CD4-positive, alpha-beta T cell treated with Interleukin-15 for 4 hours (primary cell): ENCODE data around the gene KCNC2.

ENCODE experiments used
- DNase-seq: peaks from one replicate; pipeline ENCODE4 v3.0.0-alpha.2; 2020; ENCODE audit warnings: low spot score

Gene KCNC2

GRCh38 chr12:75161488-75161887, 48.2 kb downstream of the KCNC2 start:
- DNase-seq: no peak

- DNase-seq: no peak
These were observed 52.3 kb downstream of the KCNC2 start for GRCh38 chr12:75157385-75157784.

- no peak for DNase-seq
These were observed 53.7 kb downstream of the KCNC2 start for GRCh38 chr12:75155962-75156361.

GRCh38 chr12:75154388-75154787, 55.3 kb downstream of the KCNC2 start:
- DNase-seq: no peak

- no peak for DNase-seq
These were observed 70.4 kb downstream of the KCNC2 start for GRCh38 chr12:75139196-75139595.

- no peak for DNase-seq
These were observed 71.7 kb downstream of the KCNC2 start for GRCh38 chr12:75137896-75138295.

- no peak for DNase-seq
These were observed 74.6 kb downstream of the KCNC2 start for GRCh38 chr12:75135026-75135425.

- no peak for DNase-seq
These were observed 78.8 kb downstream of the KCNC2 start for GRCh38 chr12:75130811-75131210.

- no peak for DNase-seq
These were observed 80.4 kb downstream of the KCNC2 start for GRCh38 chr12:75129275-75129674.

- DNase-seq: no peak
These were observed 88.5 kb downstream of the KCNC2 start for GRCh38 chr12:75121036-75121705.

GRCh38 chr12:75120311-75120711, 89.3 kb downstream of the KCNC2 start:
- no peak for DNase-seq

GRCh38 chr12:75116646-75117198, 92.9 kb downstream of the KCNC2 start:
- DNase-seq: no peak

GRCh38 chr12:75115748-75116147, 93.9 kb downstream of the KCNC2 start:
- no peak for DNase-seq

- no peak for DNase-seq
These were observed 105.8 kb downstream of the KCNC2 start for GRCh38 chr12:75103822-75104221.

GRCh38 chr12:75101781-75102180, 107.9 kb downstream of the KCNC2 start:
- DNase-seq: no peak

GRCh38 chr12:75099210-75099609, 110.4 kb downstream of the KCNC2 start:
- no peak for DNase-seq

GRCh38 chr12:75097003-75097402, 112.6 kb downstream of the KCNC2 start:
- DNase-seq: no peak

GRCh38 chr12:75087654-75088053, 122.0 kb downstream of the KCNC2 start:
- no peak for DNase-seq

- no peak for DNase-seq
These were observed 123.3 kb downstream of the KCNC2 start for GRCh38 chr12:75086091-75087038.

GRCh38 chr12:75081305-75081704, 128.3 kb downstream of the KCNC2 start:
- DNase-seq: no peak

GRCh38 chr12:75080582-75080981, 129.1 kb downstream of the KCNC2 start:
- no peak for DNase-seq

GRCh38 chr12:75065482-75065881, 144.2 kb downstream of the KCNC2 start:
- no peak for DNase-seq

GRCh38 chr12:75062691-75063090, 146.9 kb downstream of the KCNC2 start:
- DNase-seq: no peak
